SK-N-SH (cell line): ENCODE data around the gene RNF150.

ENCODE experiments used
- EP300 ChIP-seq, 2 experiments: IDR thresholded peaks; 2 replicates each; pipeline versions ENCODE4 v1.4.0 to v1.6.1; 2012; ENCODE audit warnings: borderline replicate concordance in 1 of 2, low read depth in 1 of 2, low read length in 1 of 2
- EZH2phosphoT487 ChIP-seq: fragments of 200-600 bp; sonication (generic); IDR thresholded peaks from 2 replicates; pipeline ENCODE4 v1.6.1; 2017; ENCODE audit warnings: low read depth, mixed run types, mild to moderate bottlenecking, antibody characterized with exemption, moderate library complexity, borderline replicate concordance
- FOXJ3 ChIP-seq: sonication (generic); formaldehyde crosslinking; IDR thresholded peaks from 2 replicates; pipeline ENCODE4 v1.5.1; 2020; ENCODE audit warnings: mild to moderate bottlenecking, missing genetic modification reagents
- GABPA ChIP-seq: IDR thresholded peaks from 2 replicates; pipeline ENCODE4 v1.4.0; 2012; ENCODE audit warnings: low read depth, mild to moderate bottlenecking
- JUND ChIP-seq: IDR thresholded peaks from 2 replicates; pipeline ENCODE4 v1.4.0; 2012
- MXI1 ChIP-seq: IDR thresholded peaks from 2 replicates; pipeline ENCODE4 v1.6.1; 2012; ENCODE audit warnings: mild to moderate bottlenecking, low read depth, low read length, improper control_type of control experiment
- POLR2AphosphoS5 ChIP-seq: IDR thresholded peaks from 2 replicates; pipeline ENCODE4 v1.6.1; 2012; ENCODE audit warnings: low read depth, low read length
- SIN3A ChIP-seq: IDR thresholded peaks from 2 replicates; pipeline ENCODE4 v1.6.1; 2012; ENCODE audit warnings: low read depth, mild to moderate bottlenecking, low read length, moderate library complexity, borderline replicate concordance
- SMC3 ChIP-seq: IDR thresholded peaks from 2 replicates; pipeline ENCODE4 v1.6.1; 2012; ENCODE audit warnings: low read depth, low read length, improper control_type of control experiment
- TAF1 ChIP-seq: IDR thresholded peaks from 2 replicates; pipeline ENCODE4 v1.6.1; 2012; ENCODE audit warnings: low read depth, mild to moderate bottlenecking, low read length, moderate library complexity, borderline replicate concordance
- TF ChIP-seq, protein P1 (sequence below): fragments of 200-600 bp; sonication (generic); IDR thresholded peaks from 2 replicates; pipeline ENCODE4 v1.6.1; 2017; ENCODE audit warnings: antibody characterized with exemption, mild to moderate bottlenecking, moderate library complexity
- TF ChIP-seq, protein P2 (sequence below): IDR thresholded peaks from 2 replicates; pipeline ENCODE4 v1.6.1; 2012; ENCODE audit warnings: mild to moderate bottlenecking, low read depth, low read length, moderate library complexity
- TF ChIP-seq, protein P3 (sequence below): IDR thresholded peaks from 2 replicates; pipeline ENCODE4 v1.4.0; 2012; ENCODE audit warnings: low read depth, borderline replicate concordance

DNA sequence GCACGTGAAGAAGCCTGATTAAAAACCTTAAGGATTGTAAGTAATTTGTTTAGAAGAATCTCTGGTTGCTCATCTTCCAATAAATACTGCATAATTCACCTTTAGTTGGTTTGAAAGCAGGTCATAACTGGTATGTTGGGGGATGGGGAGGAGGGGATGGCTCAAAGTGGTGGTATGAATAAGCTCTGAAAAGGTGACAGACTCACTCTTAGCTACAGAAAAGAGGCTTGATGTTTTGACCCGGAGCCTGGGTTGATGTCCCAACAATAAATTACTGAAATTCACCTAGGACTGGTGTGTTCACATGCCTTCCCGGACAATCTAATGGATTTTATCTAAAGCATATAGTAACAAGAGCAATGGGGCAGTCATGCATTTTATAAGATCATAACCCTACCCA is 245.2 kb downstream of the RNF150 start:
- TF ChIP-seq GABPA (no peak), EP300 (IDR thresholded peaks at IDR 0.05; ENCODE audit: borderline replicate concordance in 1 of 2, low read depth in 1 of 2, low read length in 1 of 2) (no peak), JUND (no peak), MXI1 (no peak), EZH2phosphoT487 (no peak), SIN3A (no peak), POLR2AphosphoS5 (no peak), FOXJ3 (CRISPR knock-in tag) (no peak), TAF1 (no peak), SMC3 (no peak)
- TF ChIP-seq, protein P1, sequence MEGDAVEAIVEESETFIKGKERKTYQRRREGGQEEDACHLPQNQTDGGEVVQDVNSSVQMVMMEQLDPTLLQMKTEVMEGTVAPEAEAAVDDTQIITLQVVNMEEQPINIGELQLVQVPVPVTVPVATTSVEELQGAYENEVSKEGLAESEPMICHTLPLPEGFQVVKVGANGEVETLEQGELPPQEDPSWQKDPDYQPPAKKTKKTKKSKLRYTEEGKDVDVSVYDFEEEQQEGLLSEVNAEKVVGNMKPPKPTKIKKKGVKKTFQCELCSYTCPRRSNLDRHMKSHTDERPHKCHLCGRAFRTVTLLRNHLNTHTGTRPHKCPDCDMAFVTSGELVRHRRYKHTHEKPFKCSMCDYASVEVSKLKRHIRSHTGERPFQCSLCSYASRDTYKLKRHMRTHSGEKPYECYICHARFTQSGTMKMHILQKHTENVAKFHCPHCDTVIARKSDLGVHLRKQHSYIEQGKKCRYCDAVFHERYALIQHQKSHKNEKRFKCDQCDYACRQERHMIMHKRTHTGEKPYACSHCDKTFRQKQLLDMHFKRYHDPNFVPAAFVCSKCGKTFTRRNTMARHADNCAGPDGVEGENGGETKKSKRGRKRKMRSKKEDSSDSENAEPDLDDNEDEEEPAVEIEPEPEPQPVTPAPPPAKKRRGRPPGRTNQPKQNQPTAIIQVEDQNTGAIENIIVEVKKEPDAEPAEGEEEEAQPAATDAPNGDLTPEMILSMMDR: no peak
- TF ChIP-seq, protein P2, sequence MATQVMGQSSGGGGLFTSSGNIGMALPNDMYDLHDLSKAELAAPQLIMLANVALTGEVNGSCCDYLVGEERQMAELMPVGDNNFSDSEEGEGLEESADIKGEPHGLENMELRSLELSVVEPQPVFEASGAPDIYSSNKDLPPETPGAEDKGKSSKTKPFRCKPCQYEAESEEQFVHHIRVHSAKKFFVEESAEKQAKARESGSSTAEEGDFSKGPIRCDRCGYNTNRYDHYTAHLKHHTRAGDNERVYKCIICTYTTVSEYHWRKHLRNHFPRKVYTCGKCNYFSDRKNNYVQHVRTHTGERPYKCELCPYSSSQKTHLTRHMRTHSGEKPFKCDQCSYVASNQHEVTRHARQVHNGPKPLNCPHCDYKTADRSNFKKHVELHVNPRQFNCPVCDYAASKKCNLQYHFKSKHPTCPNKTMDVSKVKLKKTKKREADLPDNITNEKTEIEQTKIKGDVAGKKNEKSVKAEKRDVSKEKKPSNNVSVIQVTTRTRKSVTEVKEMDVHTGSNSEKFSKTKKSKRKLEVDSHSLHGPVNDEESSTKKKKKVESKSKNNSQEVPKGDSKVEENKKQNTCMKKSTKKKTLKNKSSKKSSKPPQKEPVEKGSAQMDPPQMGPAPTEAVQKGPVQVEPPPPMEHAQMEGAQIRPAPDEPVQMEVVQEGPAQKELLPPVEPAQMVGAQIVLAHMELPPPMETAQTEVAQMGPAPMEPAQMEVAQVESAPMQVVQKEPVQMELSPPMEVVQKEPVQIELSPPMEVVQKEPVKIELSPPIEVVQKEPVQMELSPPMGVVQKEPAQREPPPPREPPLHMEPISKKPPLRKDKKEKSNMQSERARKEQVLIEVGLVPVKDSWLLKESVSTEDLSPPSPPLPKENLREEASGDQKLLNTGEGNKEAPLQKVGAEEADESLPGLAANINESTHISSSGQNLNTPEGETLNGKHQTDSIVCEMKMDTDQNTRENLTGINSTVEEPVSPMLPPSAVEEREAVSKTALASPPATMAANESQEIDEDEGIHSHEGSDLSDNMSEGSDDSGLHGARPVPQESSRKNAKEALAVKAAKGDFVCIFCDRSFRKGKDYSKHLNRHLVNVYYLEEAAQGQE: no peak
- TF ChIP-seq, protein P3, sequence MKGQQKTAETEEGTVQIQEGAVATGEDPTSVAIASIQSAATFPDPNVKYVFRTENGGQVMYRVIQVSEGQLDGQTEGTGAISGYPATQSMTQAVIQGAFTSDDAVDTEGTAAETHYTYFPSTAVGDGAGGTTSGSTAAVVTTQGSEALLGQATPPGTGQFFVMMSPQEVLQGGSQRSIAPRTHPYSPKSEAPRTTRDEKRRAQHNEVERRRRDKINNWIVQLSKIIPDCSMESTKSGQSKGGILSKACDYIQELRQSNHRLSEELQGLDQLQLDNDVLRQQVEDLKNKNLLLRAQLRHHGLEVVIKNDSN: no peak
